RWPE2 (cell line): Measurements from ENCODE around the gene MRPS5.

Experiments
- ATAC-seq: fragments of 200-7000 bp; cut with Tn5 transposase; 3 replicates; pipeline ENCODE4 v1.9.1; 2021; ENCODE audit warnings: low read depth
- DNase-seq: peaks from one replicate; pipeline ENCODE4 v3.0.0-alpha.2; 2020; ENCODE audit warnings: low spot score
- H3K27ac ChIP-seq: fragments of 450-650 bp; 2 replicates; pipeline ENCODE4 v1.5.1; 2017; ENCODE audit warnings: mild to moderate bottlenecking; ENCODE audit not compliant: poor library complexity, severe bottlenecking
- H3K27me3 ChIP-seq: fragments of 250-450 bp; sonication (Bioruptor Pico); 2 replicates; pipeline ENCODE4 v1.5.1; 2021; ENCODE audit warnings: mild to moderate bottlenecking, moderate library complexity; ENCODE audit not compliant: insufficient read depth, poor library complexity, severe bottlenecking
- H3K36me3 ChIP-seq: fragments of 250-450 bp; sonication (Bioruptor Pico); 2 replicates; pipeline ENCODE4 v1.5.1; 2020; ENCODE audit warnings: low read depth, mild to moderate bottlenecking, moderate library complexity
- H3K4me1 ChIP-seq: fragments of 250-450 bp; sonication (Bioruptor Pico); 2 replicates; pipeline ENCODE4 v1.5.1; 2021; ENCODE audit warnings: mild to moderate bottlenecking, moderate library complexity; ENCODE audit not compliant: insufficient read depth, poor library complexity, severe bottlenecking
- H3K4me3 ChIP-seq: fragments of 250-450 bp; sonication (Bioruptor Pico); 2 replicates; pipeline ENCODE4 v1.5.1; 2021; ENCODE audit warnings: mild to moderate bottlenecking, moderate library complexity; ENCODE audit not compliant: severe bottlenecking
- H3K9me3 ChIP-seq: fragments of 250-450 bp; sonication (Bioruptor Pico); 2 replicates; pipeline ENCODE4 v1.5.1; 2021; ENCODE audit warnings: mild to moderate bottlenecking, moderate library complexity; ENCODE audit not compliant: severe bottlenecking
- TF ChIP-seq, protein P1 (sequence below): fragments of 450-650 bp; IDR thresholded peaks from one replicate; pipeline ENCODE4 v1.5.1; 2017; ENCODE audit warnings: mild to moderate bottlenecking, moderate library complexity; ENCODE audit not compliant: poor library complexity, severe bottlenecking

Gene MRPS5

GRCh38 chr2:95143838-95144237, 22.2 kb upstream of the MRPS5 start:
- TF ChIP-seq, protein P1, sequence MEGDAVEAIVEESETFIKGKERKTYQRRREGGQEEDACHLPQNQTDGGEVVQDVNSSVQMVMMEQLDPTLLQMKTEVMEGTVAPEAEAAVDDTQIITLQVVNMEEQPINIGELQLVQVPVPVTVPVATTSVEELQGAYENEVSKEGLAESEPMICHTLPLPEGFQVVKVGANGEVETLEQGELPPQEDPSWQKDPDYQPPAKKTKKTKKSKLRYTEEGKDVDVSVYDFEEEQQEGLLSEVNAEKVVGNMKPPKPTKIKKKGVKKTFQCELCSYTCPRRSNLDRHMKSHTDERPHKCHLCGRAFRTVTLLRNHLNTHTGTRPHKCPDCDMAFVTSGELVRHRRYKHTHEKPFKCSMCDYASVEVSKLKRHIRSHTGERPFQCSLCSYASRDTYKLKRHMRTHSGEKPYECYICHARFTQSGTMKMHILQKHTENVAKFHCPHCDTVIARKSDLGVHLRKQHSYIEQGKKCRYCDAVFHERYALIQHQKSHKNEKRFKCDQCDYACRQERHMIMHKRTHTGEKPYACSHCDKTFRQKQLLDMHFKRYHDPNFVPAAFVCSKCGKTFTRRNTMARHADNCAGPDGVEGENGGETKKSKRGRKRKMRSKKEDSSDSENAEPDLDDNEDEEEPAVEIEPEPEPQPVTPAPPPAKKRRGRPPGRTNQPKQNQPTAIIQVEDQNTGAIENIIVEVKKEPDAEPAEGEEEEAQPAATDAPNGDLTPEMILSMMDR = no peak
- DNase-seq (no peak), ATAC-seq (no peak)
- H3K4me1 ChIP-seq = no peaks in the 10 kb centered on the region
- H3K36me3 ChIP-seq = peaks cover under 1% of the 10 kb centered on the region
- no peak overlapping the region for H3K4me3 ChIP-seq
- H3K27ac ChIP-seq = no peak overlapping the region
- H3K9me3 ChIP-seq = peaks cover 23% of the 10 kb centered on the region
- no peaks in the 10 kb centered on the region for H3K27me3 ChIP-seq

GRCh38 chr2:95138702-95139101, 17.1 kb upstream of the MRPS5 start:
- ATAC-seq (no peak), DNase-seq (no peak)
- H3K4me3 ChIP-seq = no peak overlapping the region
- no peak overlapping the region for H3K27ac ChIP-seq
- no peaks in the 10 kb centered on the region for H3K36me3 ChIP-seq
- H3K9me3 ChIP-seq = no peaks in the 10 kb centered on the region
- TF ChIP-seq, protein P1 = no peak
- no peaks in the 10 kb centered on the region for H3K27me3 ChIP-seq
- H3K4me1 ChIP-seq = no peaks in the 10 kb centered on the region

GRCh38 chr2:95122197-95122551, 566 bp upstream of the MRPS5 start:
- TF ChIP-seq, protein P1 = no peak
- Histone ChIP-seq H3K9me3 (no peaks in the 10 kb centered on the region), H3K27ac (peak overlapping the region; percentile 62), H3K4me3 (peak overlapping the region; percentile 71), H3K4me1 (peaks cover 8% of the 10 kb centered on the region), H3K36me3 (peaks cover 15% of the 10 kb centered on the region), H3K27me3 (no peaks in the 10 kb centered on the region)
- ATAC-seq (no peak), DNase-seq (no peak)

GRCh38 chr2:95121093-95121406, 558 bp downstream of the MRPS5 start:
- no peaks in the 10 kb centered on the region for H3K9me3 ChIP-seq
- ATAC-seq = no peak
- H3K4me3 ChIP-seq = peak overlapping the region; percentile 71
- TF ChIP-seq, protein P1 = no peak
- no peak for DNase-seq
- peaks cover 8% of the 10 kb centered on the region for H3K4me1 ChIP-seq
- H3K27me3 ChIP-seq = no peaks in the 10 kb centered on the region
- H3K36me3 ChIP-seq = peaks cover 23% of the 10 kb centered on the region
- H3K27ac ChIP-seq = peak overlapping the region; percentile 62

- TF ChIP-seq, protein P1 = peak; percentile 88
- H3K27ac ChIP-seq = no peak overlapping the region
- H3K4me1 ChIP-seq = peaks cover 4% of the 10 kb centered on the region
- ATAC-seq (peak; percentile 99), DNase-seq (no peak)
- H3K9me3 ChIP-seq = no peaks in the 10 kb centered on the region
- no peak overlapping the region for H3K4me3 ChIP-seq
- H3K36me3 ChIP-seq = peaks cover 76% of the 10 kb centered on the region
- H3K27me3 ChIP-seq = no peaks in the 10 kb centered on the region
Measured at GRCh38 chr2:95115418-95115817, 6.2 kb downstream of the MRPS5 start.
